H1 (cell line): ENCODE data around the gene ZDHHC1.

Experiments used
- EP300 ChIP-seq, 2 experiments: IDR thresholded peaks; 1 replicate in 1 of 2; 2 replicates in 1 of 2; pipeline ENCODE4 v1.6.1; 2011 to 2012; ENCODE audit warnings: low read depth in 2 of 2, low read length in 2 of 2, mild to moderate bottlenecking in 2 of 2, borderline replicate concordance in 1 of 2, inconsistent platforms in 1 of 2, moderate library complexity in 1 of 2
- EZH2 ChIP-seq: fragments of 200-600 bp; sonication (generic); IDR thresholded peaks from 2 replicates; pipeline ENCODE4 v1.7.1; 2012; ENCODE audit warnings: low read depth, mild to moderate bottlenecking, moderate library complexity, low read length, inconsistent platforms; ENCODE audit not compliant: severe bottlenecking
- JUN ChIP-seq: IDR thresholded peaks from 2 replicates; pipeline ENCODE4 v1.6.1; 2011; ENCODE audit warnings: low read depth, mild to moderate bottlenecking, improper control_type of control experiment, low read length
- SRF ChIP-seq: IDR thresholded peaks from 2 replicates; pipeline ENCODE4 v1.6.1; 2011; ENCODE audit warnings: mild to moderate bottlenecking, low read depth, low read length, moderate library complexity
- TF ChIP-seq, protein P1 (sequence below), 3 experiments: IDR thresholded peaks; 1 replicate in 2 of 3; 2 replicates in 1 of 3; pipeline versions ENCODE4 v1.5.1 to v1.6.1; 2011; ENCODE audit warnings: low read length in 3 of 3, mild to moderate bottlenecking in 3 of 3, inconsistent platforms in 2 of 3, low read depth in 1 of 3, moderate library complexity in 1 of 3; ENCODE audit not compliant: insufficient read depth in 1 of 3; ENCODE audit errors: control extremely low read depth in 1 of 3

DNA sequence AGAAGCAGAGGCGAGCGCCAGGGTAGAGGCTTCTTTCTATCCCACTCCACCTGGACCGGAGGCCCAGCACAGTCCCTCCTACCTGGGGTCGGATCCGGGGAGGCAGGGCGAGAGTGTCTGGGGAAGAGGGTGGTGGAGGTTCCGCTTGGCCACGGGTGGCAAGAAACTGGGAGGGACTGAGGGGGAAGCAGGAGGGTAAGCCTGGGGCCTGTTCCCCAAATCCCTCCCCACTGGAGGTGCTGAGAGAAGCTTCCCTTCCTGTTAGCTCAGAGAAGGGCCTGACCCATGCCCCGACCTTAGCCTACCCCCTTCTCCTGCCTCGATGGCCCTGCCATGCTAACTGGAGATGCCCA is 21.2 kb downstream of the ZDHHC1 start:
- TF ChIP-seq JUN (no peak), SRF (no peak), EZH2 (no peak), EP300 (IDR thresholded peaks at IDR 0.05; ENCODE audit: borderline replicate concordance in 1 of 2, low read depth in 2 of 2, low read length in 2 of 2) (no peak)
- TF ChIP-seq, protein P1, sequence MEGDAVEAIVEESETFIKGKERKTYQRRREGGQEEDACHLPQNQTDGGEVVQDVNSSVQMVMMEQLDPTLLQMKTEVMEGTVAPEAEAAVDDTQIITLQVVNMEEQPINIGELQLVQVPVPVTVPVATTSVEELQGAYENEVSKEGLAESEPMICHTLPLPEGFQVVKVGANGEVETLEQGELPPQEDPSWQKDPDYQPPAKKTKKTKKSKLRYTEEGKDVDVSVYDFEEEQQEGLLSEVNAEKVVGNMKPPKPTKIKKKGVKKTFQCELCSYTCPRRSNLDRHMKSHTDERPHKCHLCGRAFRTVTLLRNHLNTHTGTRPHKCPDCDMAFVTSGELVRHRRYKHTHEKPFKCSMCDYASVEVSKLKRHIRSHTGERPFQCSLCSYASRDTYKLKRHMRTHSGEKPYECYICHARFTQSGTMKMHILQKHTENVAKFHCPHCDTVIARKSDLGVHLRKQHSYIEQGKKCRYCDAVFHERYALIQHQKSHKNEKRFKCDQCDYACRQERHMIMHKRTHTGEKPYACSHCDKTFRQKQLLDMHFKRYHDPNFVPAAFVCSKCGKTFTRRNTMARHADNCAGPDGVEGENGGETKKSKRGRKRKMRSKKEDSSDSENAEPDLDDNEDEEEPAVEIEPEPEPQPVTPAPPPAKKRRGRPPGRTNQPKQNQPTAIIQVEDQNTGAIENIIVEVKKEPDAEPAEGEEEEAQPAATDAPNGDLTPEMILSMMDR (IDR thresholded peaks at IDR 0.05; ENCODE audit: control extremely low read depth in 1 of 3, insufficient read depth in 1 of 3, low read depth in 1 of 3, low read length in 3 of 3), result no peak
